CD14-positive monocyte (primary cell): ENCODE data around the gene EIF3K. TPM values are rescaled to one million over a fixed set of nuclear protein-coding genes. Genes with fewer than 3 reads are reported as not detected.

Experiments used
- DNase-seq, 3 donors: peaks; one replicate each; pipeline ENCODE4 v3.0.0-alpha.2; 2011 to 2022
- H2AFZ ChIP-seq: 2 replicates; pipeline ENCODE4 v1.6.0; 2012; ENCODE audit warnings: mild to moderate bottlenecking, low read depth, low read length, inconsistent platforms; ENCODE audit not compliant: insufficient read depth, poor library complexity, severe bottlenecking
- H3K27ac ChIP-seq, 2 donors: 1 replicate in 1 of 2; 2 replicates in 1 of 2; pipeline ENCODE4 v1.5.1; 2012 to 2013; ENCODE audit warnings: low read length in 2 of 2, control low read depth in 1 of 2, inconsistent platforms in 1 of 2, low read depth in 1 of 2, mild to moderate bottlenecking in 1 of 2
- H3K27me3 ChIP-seq, 2 donors: one replicate each; pipeline versions ENCODE4 v1.6.0 to v1.6.1; 2011 to 2013; ENCODE audit warnings: low read length in 2 of 2; ENCODE audit not compliant: control insufficient read depth in 2 of 2, insufficient read depth in 2 of 2
- H3K36me3 ChIP-seq, 2 donors: replicated peaks in 1 of 2; 1 replicate in 1 of 2; 2 replicates in 1 of 2; pipeline versions ENCODE4 v1.5.1 to v1.6.1; 2012 to 2013; ENCODE audit warnings: low read length in 2 of 2, control low read depth in 1 of 2, inconsistent platforms in 1 of 2, mild to moderate bottlenecking in 1 of 2; ENCODE audit not compliant: insufficient read depth in 2 of 2, control insufficient read depth in 1 of 2
- H3K4me1 ChIP-seq, 2 donors: 1 replicate in 1 of 2; 2 replicates in 1 of 2; pipeline versions ENCODE4 v1.5.1 to v1.6.1; 2012 to 2013; ENCODE audit warnings: low read length in 2 of 2, control low read depth in 1 of 2, inconsistent platforms in 1 of 2, mild to moderate bottlenecking in 1 of 2, moderate library complexity in 1 of 2; ENCODE audit not compliant: insufficient read depth in 2 of 2, control insufficient read depth in 1 of 2
- H3K4me2 ChIP-seq: replicated peaks from 2 replicates; pipeline ENCODE3; 2012; ENCODE audit warnings: low read length, moderate library complexity, mild to moderate bottlenecking; ENCODE audit not compliant: poor library complexity, severe bottlenecking; ENCODE audit errors: extremely low read depth
- H3K4me3 ChIP-seq, 3 experiments: fragments of 200-600 bp in 1 of 3; sonication (generic) in 1 of 3; replicated peaks in 1 of 3; 1 replicate in 2 of 3; 2 replicates in 1 of 3; pipeline ENCODE4 v1.5.1; 2011 to 2013; ENCODE audit warnings: low read length in 3 of 3, mild to moderate bottlenecking in 3 of 3, control low read depth in 2 of 3, low read depth in 2 of 3, inconsistent platforms in 1 of 3, moderate library complexity in 1 of 3
- H3K79me2 ChIP-seq: 2 replicates; pipeline ENCODE4 v1.6.0; 2012; ENCODE audit warnings: mild to moderate bottlenecking, control low read depth, inconsistent platforms, low read length, moderate library complexity; ENCODE audit not compliant: insufficient read depth
- H3K9ac ChIP-seq: 2 replicates; pipeline ENCODE4 v1.6.0; 2017; ENCODE audit warnings: low read length, mild to moderate bottlenecking; ENCODE audit not compliant: insufficient read depth, poor library complexity, severe bottlenecking
- H3K9me3 ChIP-seq, 2 donors: replicated peaks in 1 of 2; 1 replicate in 1 of 2; 2 replicates in 1 of 2; pipeline versions ENCODE4 v1.5.1 to v1.6.1; 2012 to 2013; ENCODE audit warnings: low read length in 2 of 2, control low read depth in 1 of 2; ENCODE audit not compliant: control insufficient read depth in 1 of 2, insufficient read depth in 1 of 2
- H4K20me1 ChIP-seq: 2 replicates; pipeline ENCODE4 v1.6.0; 2012; ENCODE audit warnings: mild to moderate bottlenecking, low read length, control low read depth, moderate library complexity; ENCODE audit not compliant: insufficient read depth
- H3K27ac Mint-ChIP-seq, 7 donors: one replicate each; pipeline ENCODE4 v1.8.0; 2020; ENCODE audit warnings: mild to moderate bottlenecking in 7 of 7, mixed read lengths in 7 of 7, moderate library complexity in 6 of 7, inconsistent platforms in 2 of 7
- H3K27me3 Mint-ChIP-seq, 3 donors: one replicate each; pipeline ENCODE4 v1.8.0; 2021 to 2022; ENCODE audit warnings: low read depth in 3 of 3, mild to moderate bottlenecking in 3 of 3, mixed read lengths in 3 of 3, moderate library complexity in 3 of 3, inconsistent platforms in 1 of 3
- H3K36me3 Mint-ChIP-seq, 2 donors: one replicate each; pipeline ENCODE4 v1.8.0; 2020; ENCODE audit warnings: mixed read lengths in 2 of 2, inconsistent platforms in 1 of 2, mild to moderate bottlenecking in 1 of 2
- H3K4me1 Mint-ChIP-seq: one replicate; pipeline ENCODE4 v1.8.0; 2020; ENCODE audit warnings: mild to moderate bottlenecking, mixed read lengths
- H3K4me3 Mint-ChIP-seq, 2 donors: one replicate each; pipeline ENCODE4 v1.8.0; 2020; ENCODE audit warnings: mild to moderate bottlenecking in 2 of 2, mixed read lengths in 2 of 2, moderate library complexity in 1 of 2
- H3K9me3 Mint-ChIP-seq, 7 donors: one replicate each; pipeline ENCODE4 v1.8.0; 2020 to 2022; ENCODE audit warnings: mixed read lengths in 7 of 7, mild to moderate bottlenecking in 6 of 7, moderate library complexity in 6 of 7, inconsistent platforms in 2 of 7
- CTCF ChIP-seq: fragments of 200-600 bp; IDR thresholded peaks from one replicate; pipeline ENCODE4 v1.8.0; 2022; ENCODE audit warnings: antibody characterized with exemption, mild to moderate bottlenecking
- WGBS: methylation state at CpG from one replicate; pipeline ENCODE4 v1.1.5; 2013; ENCODE audit warnings: missing lambda C conversion rate; ENCODE audit not compliant: insufficient coverage; 5-methylcytosine and 5-hydroxymethylcytosine counted together
- intact Hi-C, 2 donors: fragments of 100-400 bp; cut with micrococcal nuclease; formaldehyde crosslinking; loops; one replicate each; pipeline versions ENCODE4 v1.15.0 to v1.15.1; 2023
- polyA plus RNA-seq, 3 donors: library from polyadenylated mRNA; depleted of rRNA in 1 of 3; unstranded in 2 of 3; stranded (reverse) in 1 of 3; fragments of 300-500 nt in 2 of 3; fragments of >200 nt in 1 of 3; fragmentation: Illumina TruSeq in 2 of 3; gene quantifications; 1 replicate in 2 of 3; 2 replicates in 1 of 3; pipeline ENCODE4 v1.2.3, GENCODE V29; 2012 to 2021

EIF3K gene
- polyA plus RNA-seq, 3 donors: 326 to 1,088 (median 381) TPM

DNA sequence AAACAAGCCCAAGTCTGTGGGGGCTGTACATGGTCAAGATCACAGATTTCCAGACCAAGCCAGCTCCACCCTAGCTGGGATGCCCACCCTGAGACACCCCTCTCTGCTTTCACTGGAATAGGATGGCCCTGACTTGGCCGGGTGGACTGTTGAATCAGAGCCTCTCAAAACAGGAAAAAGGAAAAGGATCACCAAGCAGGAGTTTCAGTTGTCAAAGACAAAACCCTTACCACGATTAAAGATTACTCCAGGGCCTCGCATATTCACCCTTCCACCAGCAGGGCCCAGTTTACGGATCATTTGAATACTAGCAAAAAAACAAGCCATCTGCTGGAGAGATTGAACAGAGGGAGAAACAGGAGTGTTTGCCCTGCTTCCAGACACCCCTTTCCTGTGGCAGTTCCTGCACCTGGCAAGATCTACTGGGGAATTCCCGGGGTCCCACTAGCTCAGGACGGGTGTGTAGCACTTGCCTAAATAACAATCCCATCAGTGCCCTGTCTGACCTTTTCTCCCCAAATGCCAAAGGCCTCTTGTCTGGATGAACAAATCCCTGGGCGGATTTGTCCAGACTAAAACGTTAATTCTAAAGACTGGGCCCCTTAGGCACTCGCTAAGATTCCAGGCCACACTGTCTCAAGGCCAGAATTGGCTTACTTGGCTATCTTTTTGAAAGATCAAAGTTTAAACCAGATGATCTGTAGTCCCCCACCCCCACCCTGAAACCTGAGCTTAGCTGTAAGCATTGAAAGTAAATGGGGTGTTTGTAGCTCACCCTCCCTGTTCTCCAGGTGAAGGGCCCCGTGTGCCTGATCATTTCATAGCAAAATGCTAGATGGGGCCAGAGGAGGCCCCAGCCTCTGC is 66.9 kb downstream of the EIF3K start:
- Histone ChIP-seq H2AFZ (no peak overlapping the region), H3K36me3 (no peaks in the 10 kb centered on the region), H3K27ac (peak overlapping the region; percentile 96 to 98), H3K27me3 (no peaks in the 10 kb centered on the region), H4K20me1 (no peaks in the 10 kb centered on the region), H3K4me3 (peak overlapping the region in 1 of 3 experiments; percentile 49), H3K4me1 (peaks cover 90 to 100% of the 10 kb centered on the region in 2 donors), H3K9me3 (no peaks in the 10 kb centered on the region), H3K9ac (no peak overlapping the region), H3K4me2 (peak overlapping the region; percentile 47), H3K79me2 (peaks cover 98% of the 10 kb centered on the region)
- intact Hi-C loops: loop anchor here in 1 of 2 donors (2.0 kb wide), 1 partner anchor 33 kb away; no protein-coding TSS in a partner anchor
- Mint-ChIP-seq H3K4me3 (peak overlapping the region in 1 of 2 donors; percentile 20), H3K36me3 (peaks cover 13 to 23% of the 10 kb centered on the region in 2 donors), H3K9me3 (no peaks in the 10 kb centered on the region), H3K27ac (peak overlapping the region; percentile 95 to 99 (median 97)), H3K27me3 (no peaks in the 10 kb centered on the region), H3K4me1 (peaks cover 94% of the 10 kb centered on the region)
- peak; percentile 60 for TF ChIP-seq CTCF
- WGBS: 36% methylated on average over 6 of the region's 10 CpGs
- DNase-seq: peak in 2 of 3 donors; percentile 35 to 50

DNA sequence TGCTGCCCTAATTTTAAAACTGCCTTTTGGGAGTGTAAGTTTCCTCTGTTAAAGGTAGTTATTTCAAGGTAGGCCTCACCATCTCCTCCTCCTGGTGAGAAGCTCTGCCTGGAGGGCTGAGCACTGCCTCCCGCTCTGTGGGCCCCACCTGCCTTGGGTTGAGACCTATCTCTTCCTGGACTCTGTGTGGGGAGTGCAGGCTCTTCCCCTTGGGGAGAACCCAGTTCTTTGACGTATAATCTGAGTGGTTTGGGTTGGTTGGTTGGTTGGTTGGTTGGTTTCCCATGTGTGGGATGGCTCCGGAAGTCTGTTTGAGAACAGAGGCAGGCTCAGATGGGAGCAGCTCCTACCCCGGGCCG is 67.5 kb downstream of the EIF3K start:
- H3K4me3 Mint-ChIP-seq: peak overlapping the region in 1 of 2 donors; percentile 51
- peak overlapping the region; percentile 10 for H3K4me2 ChIP-seq
- H3K36me3 ChIP-seq: no peaks in the 10 kb centered on the region
- no peak for TF ChIP-seq CTCF
- H3K4me1 Mint-ChIP-seq: peaks cover 93% of the 10 kb centered on the region
- DNase-seq: peak in 1 of 3 donors; percentile 39
- H3K27me3 ChIP-seq: no peaks in the 10 kb centered on the region
- H3K27ac Mint-ChIP-seq: peak overlapping the region; percentile 42 to 99 (median 96)
- no peaks in the 10 kb centered on the region for H4K20me1 ChIP-seq
- H3K9ac ChIP-seq: no peak overlapping the region
- peak overlapping the region; percentile 20 to 98 for H3K27ac ChIP-seq
- no peaks in the 10 kb centered on the region for H3K9me3 ChIP-seq
- peak overlapping the region in 1 of 3 experiments; percentile 13 for H3K4me3 ChIP-seq
- H3K36me3 Mint-ChIP-seq: peaks cover 9 to 19% of the 10 kb centered on the region in 2 donors
- no peaks in the 10 kb centered on the region for H3K9me3 Mint-ChIP-seq
- intact Hi-C loops: no loop called here
- no CpG with 5 or more reads among the region's 5 CpGs for WGBS
- H3K79me2 ChIP-seq: peaks cover 98% of the 10 kb centered on the region
- H3K27me3 Mint-ChIP-seq: no peaks in the 10 kb centered on the region
- H3K4me1 ChIP-seq: peaks cover 87 to 97% of the 10 kb centered on the region in 2 donors
- no peak overlapping the region for H2AFZ ChIP-seq

Other genes with a start within 250 kb of the EIF3K start
- gene PSMD8, start 244.6 kb upstream of the EIF3K start, polyA plus RNA-seq: 100 to 1,000 TPM; 148 to 207 (median 179) TPM
- under 1 TPM in 2 of 3 donors, not detected in 1; 0.12 to 0.56 TPM for gene GGN, start 231.2 kb upstream of the EIF3K start, polyA plus RNA-seq
- under 1 TPM in 1 of 3 donors, not detected in 2; 0.33 TPM for gene SPRED3, start 230.5 kb upstream of the EIF3K start, polyA plus RNA-seq
- gene FAM98C, start 216.1 kb upstream of the EIF3K start, polyA plus RNA-seq: 10 to 100 TPM in 2 of 3 donors, 1 to 10 TPM in 1; 8.5 to 41.0 (median 12.6) TPM
- 100 to 1,000 TPM in 1 of 3 donors, 10 to 100 TPM in 2; 30.2 to 141 (median 50.3) TPM for gene RASGRP4, start 193.0 kb upstream of the EIF3K start, polyA plus RNA-seq
- gene RYR1, start 185.5 kb upstream of the EIF3K start, polyA plus RNA-seq: 1 to 10 TPM in 2 of 3 donors, under 1 TPM in 1; 0.76 to 2.1 (median 2.1) TPM
- 10 to 100 TPM; 19.8 to 41.3 (median 22.4) TPM for gene MAP4K1, start 1.2 kb upstream of the EIF3K start, polyA plus RNA-seq
- gene ACTN4, start 28.5 kb downstream of the EIF3K start, polyA plus RNA-seq: 100 to 1,000 TPM in 1 of 3 donors, 10 to 100 TPM in 1, 1 to 10 TPM in 1; 8.4 to 177 (median 16.0) TPM
- 1 to 10 TPM in 1 of 3 donors, not detected in 2; 1.8 TPM for gene CAPN12, start 125.3 kb downstream of the EIF3K start, polyA plus RNA-seq
- gene LGALS7, start 154.3 kb downstream of the EIF3K start, polyA plus RNA-seq: not detected
- not detected for gene LGALS7B, start 170.0 kb downstream of the EIF3K start, polyA plus RNA-seq
- 1 to 10 TPM in 1 of 3 donors, not detected in 2; 1.7 TPM for gene LGALS4, start 193.8 kb downstream of the EIF3K start, polyA plus RNA-seq
- 100 to 1,000 TPM; 149 to 187 (median 173) TPM for gene ECH1, start 212.6 kb downstream of the EIF3K start, polyA plus RNA-seq
- gene HNRNPL, start 230.8 kb downstream of the EIF3K start, polyA plus RNA-seq: 100 to 1,000 TPM in 1 of 3 donors, 10 to 100 TPM in 2; 51.9 to 234 (median 58.7) TPM